Epithelial cell of esophagus (primary cell): ENCODE results near the gene NT5C3B.

Experiments
- DNase-seq: peaks from one replicate; pipeline ENCODE4 v3.0.0; 2010; ENCODE audit warnings: low read depth
- H3K4me3 ChIP-seq: 2 replicates; pipeline ENCODE4 v1.5.1; 2011; ENCODE audit warnings: mild to moderate bottlenecking, low read length, control low read depth
- TF ChIP-seq, protein P1 (sequence below): IDR thresholded peaks from 2 replicates; pipeline ENCODE4 v1.5.1; 2011; ENCODE audit warnings: low read depth, mild to moderate bottlenecking, low read length, control low read depth, inconsistent platforms; ENCODE audit not compliant: insufficient read depth; ENCODE audit errors: missing control alignments

The NT5C3B gene

DNA sequence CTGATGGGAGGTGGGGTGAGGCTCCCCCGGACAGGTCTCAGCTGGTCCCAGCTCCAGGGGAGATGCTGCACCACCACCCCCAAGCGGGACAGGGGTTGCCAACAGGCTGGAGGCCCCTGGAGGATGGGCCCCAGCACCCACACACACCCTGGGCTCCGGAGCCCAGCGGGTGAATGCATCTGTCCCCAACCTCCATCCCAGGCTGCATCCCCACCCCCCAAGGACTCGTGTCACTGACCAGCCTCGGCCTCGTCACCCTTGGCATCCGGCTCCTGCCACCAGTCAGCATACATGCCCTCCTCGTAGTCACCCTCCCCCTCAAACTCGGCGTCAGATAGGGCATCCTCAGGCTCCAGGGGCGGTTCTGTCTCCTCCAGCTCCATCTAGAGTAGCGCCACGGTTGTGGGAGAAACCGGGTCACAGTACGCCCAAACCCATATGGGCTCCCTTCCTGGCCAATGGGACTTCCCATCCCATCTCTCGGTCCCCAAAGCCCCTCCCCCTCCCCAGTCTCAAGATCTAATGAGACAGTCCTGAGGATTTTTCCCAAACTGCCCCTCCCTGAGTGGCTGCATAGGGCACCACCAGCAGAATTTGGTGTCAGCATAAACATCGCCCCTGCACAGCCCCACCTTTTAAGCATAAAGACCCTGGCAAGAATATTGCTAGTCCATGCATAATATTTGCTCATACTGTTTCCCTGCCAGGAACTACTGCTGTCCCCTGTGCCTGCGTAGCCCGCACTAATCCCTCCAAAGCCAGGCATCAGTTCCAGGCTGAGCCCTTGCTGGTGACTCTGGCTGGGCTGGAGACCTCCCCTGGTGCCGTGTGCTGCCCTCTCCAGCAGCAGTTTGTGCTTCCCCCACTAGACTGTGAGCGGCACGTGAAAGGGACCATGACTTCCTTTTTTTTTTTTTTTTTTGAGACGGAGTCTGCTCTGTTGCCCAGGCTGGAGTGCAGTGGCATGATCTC is 32.7 kb downstream of the NT5C3B start:
- no peak overlapping the region for H3K4me3 ChIP-seq
- DNase-seq, result no peak
- TF ChIP-seq, protein P1, sequence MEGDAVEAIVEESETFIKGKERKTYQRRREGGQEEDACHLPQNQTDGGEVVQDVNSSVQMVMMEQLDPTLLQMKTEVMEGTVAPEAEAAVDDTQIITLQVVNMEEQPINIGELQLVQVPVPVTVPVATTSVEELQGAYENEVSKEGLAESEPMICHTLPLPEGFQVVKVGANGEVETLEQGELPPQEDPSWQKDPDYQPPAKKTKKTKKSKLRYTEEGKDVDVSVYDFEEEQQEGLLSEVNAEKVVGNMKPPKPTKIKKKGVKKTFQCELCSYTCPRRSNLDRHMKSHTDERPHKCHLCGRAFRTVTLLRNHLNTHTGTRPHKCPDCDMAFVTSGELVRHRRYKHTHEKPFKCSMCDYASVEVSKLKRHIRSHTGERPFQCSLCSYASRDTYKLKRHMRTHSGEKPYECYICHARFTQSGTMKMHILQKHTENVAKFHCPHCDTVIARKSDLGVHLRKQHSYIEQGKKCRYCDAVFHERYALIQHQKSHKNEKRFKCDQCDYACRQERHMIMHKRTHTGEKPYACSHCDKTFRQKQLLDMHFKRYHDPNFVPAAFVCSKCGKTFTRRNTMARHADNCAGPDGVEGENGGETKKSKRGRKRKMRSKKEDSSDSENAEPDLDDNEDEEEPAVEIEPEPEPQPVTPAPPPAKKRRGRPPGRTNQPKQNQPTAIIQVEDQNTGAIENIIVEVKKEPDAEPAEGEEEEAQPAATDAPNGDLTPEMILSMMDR, result no peak

DNA sequence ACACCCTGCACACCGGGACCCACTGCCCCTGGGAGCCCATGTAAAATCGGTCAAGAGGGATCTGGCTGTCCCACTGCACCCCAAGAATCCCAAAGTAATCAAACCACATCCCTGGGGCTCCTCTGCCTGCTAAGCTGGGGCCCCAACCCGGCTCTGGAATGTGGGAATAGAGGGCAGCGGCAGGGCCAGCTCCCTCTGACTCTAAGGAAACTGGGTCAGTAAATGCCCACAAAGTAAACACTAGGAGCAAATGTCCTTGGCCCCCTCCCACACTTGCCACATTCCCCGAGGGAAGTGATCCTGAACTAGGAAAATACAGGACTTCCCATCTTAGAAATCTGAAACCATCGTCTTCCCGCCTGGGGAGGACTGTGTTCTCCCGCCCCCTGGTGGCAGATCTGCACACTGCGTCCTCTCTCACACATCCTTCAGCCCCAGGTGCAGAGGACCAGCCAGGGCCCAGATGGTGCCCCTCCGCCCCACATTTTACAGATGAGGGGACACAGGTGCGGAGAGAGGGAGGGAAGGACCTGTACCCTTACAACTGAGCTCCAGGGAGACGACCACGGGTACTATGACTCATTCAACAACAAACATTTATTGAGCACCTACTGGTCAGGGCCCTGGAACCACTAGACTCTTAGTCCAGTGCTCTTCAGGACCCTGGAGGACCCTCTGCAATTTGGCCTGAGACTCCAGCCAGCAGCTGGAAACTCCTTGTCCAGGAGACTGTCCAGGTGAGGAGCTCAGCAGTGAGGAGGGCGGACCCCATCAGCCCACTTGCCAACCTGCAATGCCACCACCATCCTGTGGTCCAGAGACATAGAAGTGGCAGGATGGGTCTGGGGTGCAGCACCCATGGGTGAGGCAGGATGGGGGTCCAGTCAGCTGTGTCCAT is 34.4 kb downstream of the NT5C3B start:
- TF ChIP-seq, protein P1, result peak; percentile 96
- peak overlapping the region; percentile 21 for H3K4me3 ChIP-seq
- DNase-seq, result peak; percentile 88

DNA sequence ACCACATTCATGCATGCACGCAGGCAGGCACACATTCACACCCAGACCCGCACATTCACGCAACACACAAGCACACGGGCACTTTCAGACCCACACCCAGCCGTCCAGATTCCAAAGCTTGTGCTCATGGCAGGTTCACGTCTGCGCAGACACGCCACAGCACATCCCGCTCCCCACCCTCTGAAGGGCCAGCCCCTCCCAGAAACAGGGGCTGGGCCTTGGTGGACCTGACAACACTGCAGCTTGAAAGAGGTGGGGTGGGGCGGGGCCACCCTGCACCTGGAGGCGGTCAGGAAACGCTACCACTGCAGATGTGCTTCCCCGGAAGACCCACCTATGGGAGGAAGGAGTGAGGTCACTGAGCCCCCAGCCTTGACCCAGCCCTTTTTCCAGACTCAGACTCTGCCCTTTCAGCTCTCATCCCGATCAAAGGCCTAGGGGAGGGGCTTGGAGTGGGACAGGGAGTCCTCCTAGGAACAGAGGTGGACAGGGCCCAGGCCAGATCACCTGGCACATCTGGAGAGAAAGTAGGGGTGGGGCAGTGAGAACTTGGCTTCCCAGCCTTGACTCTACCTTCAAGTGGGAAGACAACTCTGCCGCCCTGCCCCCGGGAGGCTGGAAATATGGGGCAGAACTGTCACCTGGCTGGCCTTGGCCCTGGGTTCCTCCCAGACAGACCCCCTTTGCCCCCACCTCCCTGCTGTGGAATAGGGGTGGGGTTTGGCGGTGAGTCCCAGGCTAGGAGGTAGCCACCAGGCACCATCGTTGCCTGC is 35.2 kb downstream of the NT5C3B start:
- DNase-seq, result peak; percentile 100
- peak overlapping the region; percentile 21 for H3K4me3 ChIP-seq
- TF ChIP-seq, protein P1, result no peak

DNA sequence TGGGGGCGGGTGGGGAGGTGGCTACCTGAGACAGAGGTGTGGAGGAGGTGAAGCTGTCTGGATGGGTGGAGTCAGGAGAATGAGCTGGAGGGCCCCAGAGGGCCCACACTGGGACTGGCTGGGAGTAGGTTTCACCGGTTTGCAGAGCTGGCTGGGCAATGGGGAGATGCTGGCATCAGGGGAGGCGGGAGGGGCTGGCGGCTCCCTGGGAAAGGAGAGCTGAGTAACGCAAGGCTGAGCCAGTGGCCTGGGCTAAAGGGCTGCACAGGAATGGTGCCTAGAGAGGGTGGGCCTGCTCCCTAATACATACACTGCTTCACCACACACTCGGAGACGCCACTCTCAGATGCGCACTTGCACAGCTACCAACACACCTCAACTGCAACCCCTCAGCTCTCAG is 36.7 kb downstream of the NT5C3B start:
- no peak overlapping the region for H3K4me3 ChIP-seq
- peak; percentile 93 for DNase-seq
- TF ChIP-seq, protein P1, result no peak

DNA sequence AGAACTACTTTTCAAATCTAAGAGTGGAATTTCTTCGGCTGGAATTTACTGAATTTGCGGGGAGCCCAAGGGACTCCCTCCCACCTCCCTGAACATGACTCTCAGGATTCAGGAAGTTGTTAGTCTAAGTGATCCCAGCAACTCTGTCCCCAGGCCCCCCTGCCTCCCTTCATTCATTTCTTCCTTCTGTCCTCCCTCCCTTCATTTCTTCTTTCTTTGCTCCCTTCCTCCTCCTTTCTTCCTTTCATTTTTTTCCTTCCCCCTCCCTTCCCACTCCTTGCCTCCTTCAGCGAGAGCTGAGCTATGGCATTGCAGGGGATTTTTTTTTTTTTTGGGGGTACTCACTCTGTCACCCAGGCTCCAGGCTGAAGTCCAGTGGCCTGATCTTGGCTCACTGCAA is 38.7 kb downstream of the NT5C3B start:
- DNase-seq, result no peak
- H3K4me3 ChIP-seq, result no peak overlapping the region
- TF ChIP-seq, protein P1, result no peak

DNA sequence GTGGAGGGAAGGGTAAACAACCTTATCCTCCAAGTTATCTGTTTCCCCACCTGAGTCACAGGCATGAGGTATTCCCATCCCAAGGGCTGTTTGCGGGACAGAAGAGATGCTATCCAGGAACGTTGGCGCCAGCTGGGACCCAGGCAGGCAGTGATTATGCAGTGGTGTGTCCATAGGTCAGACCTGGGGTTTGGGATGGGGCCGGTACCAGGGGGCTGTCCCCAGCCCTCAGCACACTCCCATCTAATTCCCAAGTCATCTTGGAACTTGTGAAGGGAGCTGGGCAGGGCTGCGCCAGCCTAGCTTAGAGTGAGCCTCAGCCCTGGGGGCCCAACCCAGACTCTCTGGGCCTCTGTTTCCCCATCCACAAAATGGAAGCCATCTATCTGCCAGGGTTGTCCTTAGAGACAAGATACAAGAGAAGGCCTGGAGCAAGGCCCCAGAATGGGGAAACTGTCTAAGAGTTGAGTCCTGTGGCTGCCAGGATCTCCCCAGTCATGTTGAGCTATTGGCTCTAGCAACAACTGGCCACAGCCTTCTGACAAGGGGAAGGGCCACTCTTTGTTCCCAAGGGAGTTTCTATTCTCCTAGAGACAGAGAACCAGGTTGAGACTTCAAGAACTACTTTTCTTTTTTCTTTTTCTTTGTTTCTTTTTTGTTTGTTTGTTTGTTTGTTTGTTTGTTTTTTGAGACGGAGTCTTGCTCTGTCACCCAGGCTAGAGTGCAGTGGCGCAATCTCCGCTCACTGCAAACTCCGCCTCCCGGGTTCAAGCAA is 39.7 kb downstream of the NT5C3B start:
- DNase-seq, result no peak
- H3K4me3 ChIP-seq, result no peak overlapping the region
- TF ChIP-seq, protein P1, result no peak
